ENCODE measurements around the gene CPSF4. TPM values are rescaled to one million over a fixed set of nuclear protein-coding genes. Genes with fewer than 3 reads are reported as not detected.
A peak's percentile ranks its signal among the peaks of the same experiment; 100 is the strongest.

Gene CPSF4
- total RNA-seq, 1 experiment from 2014 or later, result 48.7 TPM

GRCh38 chr7:99457650-99458493 lies 19.1 kb downstream of the CPSF4 start:
- H3K79me2 ChIP-seq (ENCODE audit: low read length), result peaks cover 45% of the 10 kb centered on the region
- DNase-seq, result no peak
- H3K4me1 ChIP-seq (ENCODE audit: low read length), result no peaks in the 10 kb centered on the region
- peaks cover 37% of the 10 kb centered on the region for H3K36me3 ChIP-seq (ENCODE audit: insufficient read depth, low read length)
- H3K9ac ChIP-seq (ENCODE audit: low read length), result no peak overlapping the region
- no peak overlapping the region for H3K4me3 ChIP-seq (ENCODE audit: low read length)
- H3K9me3 ChIP-seq (ENCODE audit: low read length), result no peaks in the 10 kb centered on the region
- no peaks in the 10 kb centered on the region for H3K27me3 ChIP-seq (ENCODE audit: low read length)
- H4K20me1 ChIP-seq (ENCODE audit: insufficient read depth, low read depth, low read length), result peaks cover 32% of the 10 kb centered on the region; the same call in 1 of the 2 replicates
- H3K9me2 ChIP-seq (replicated peaks; ENCODE audit: insufficient read depth, low read length), result no peaks in the 10 kb centered on the region
- H3K27ac ChIP-seq (ENCODE audit: low read length), result no peak overlapping the region
- no peak overlapping the region for H3K4me2 ChIP-seq (ENCODE audit: low read depth, low read length, poor library complexity, severe bottlenecking)
- no peak overlapping the region for H2AFZ ChIP-seq (ENCODE audit: low read length)

- H3K27ac ChIP-seq (ENCODE audit: low read length), result no peak overlapping the region
- H2AFZ ChIP-seq (ENCODE audit: low read length), result no peak overlapping the region
- H3K9me3 ChIP-seq (ENCODE audit: low read length), result no peaks in the 10 kb centered on the region
- DNase-seq, result peak; percentile 85
- peaks cover 56% of the 10 kb centered on the region for H3K79me2 ChIP-seq (ENCODE audit: low read length)
- peaks cover 32% of the 10 kb centered on the region; the same call in 1 of the 2 replicates for H4K20me1 ChIP-seq (ENCODE audit: insufficient read depth, low read depth, low read length)
- H3K4me1 ChIP-seq (ENCODE audit: low read length), result peaks cover 3% of the 10 kb centered on the region
- no peaks in the 10 kb centered on the region for H3K27me3 ChIP-seq (ENCODE audit: low read length)
- H3K4me2 ChIP-seq (ENCODE audit: low read depth, low read length, poor library complexity, severe bottlenecking), result no peak overlapping the region
- H3K4me3 ChIP-seq (ENCODE audit: low read length), result no peak overlapping the region
- no peak overlapping the region for H3K9ac ChIP-seq (ENCODE audit: low read length)
- peaks cover 47% of the 10 kb centered on the region for H3K36me3 ChIP-seq (ENCODE audit: insufficient read depth, low read length)
- no peaks in the 10 kb centered on the region for H3K9me2 ChIP-seq (replicated peaks; ENCODE audit: insufficient read depth, low read length)
Observed at GRCh38 chr7:99459087-99459486, 20.3 kb downstream of the CPSF4 start.

- Histone ChIP-seq H3K36me3 (ENCODE audit: insufficient read depth, low read length) (peaks cover 54% of the 10 kb centered on the region), H3K27me3 (ENCODE audit: low read length) (no peaks in the 10 kb centered on the region), H3K4me1 (ENCODE audit: low read length) (peaks cover 13% of the 10 kb centered on the region), H3K9me2 (replicated peaks; ENCODE audit: insufficient read depth, low read length) (no peaks in the 10 kb centered on the region), H2AFZ (ENCODE audit: low read length) (no peak overlapping the region), H3K4me2 (ENCODE audit: low read depth, low read length, poor library complexity, severe bottlenecking) (no peak overlapping the region), H3K4me3 (ENCODE audit: low read length) (no peak overlapping the region), H4K20me1 (ENCODE audit: insufficient read depth, low read depth, low read length) (peaks cover 32% of the 10 kb centered on the region; the same call in 1 of the 2 replicates), H3K9ac (ENCODE audit: low read length) (no peak overlapping the region), H3K9me3 (ENCODE audit: low read length) (no peaks in the 10 kb centered on the region), H3K27ac (ENCODE audit: low read length) (no peak overlapping the region), H3K79me2 (ENCODE audit: low read length) (peaks cover 72% of the 10 kb centered on the region)
- DNase-seq, result no peak
Observed at GRCh38 chr7:99460651-99461050, 21.9 kb downstream of the CPSF4 start.

- no peak overlapping the region for H3K4me3 ChIP-seq (ENCODE audit: low read length)
- H4K20me1 ChIP-seq (ENCODE audit: insufficient read depth, low read depth, low read length), result peaks cover 32% of the 10 kb centered on the region; the same call in 1 of the 2 replicates
- H3K79me2 ChIP-seq (ENCODE audit: low read length), result peaks cover 78% of the 10 kb centered on the region
- peak; percentile 50 for DNase-seq
- H3K27me3 ChIP-seq (ENCODE audit: low read length), result no peaks in the 10 kb centered on the region
- no peaks in the 10 kb centered on the region for H3K9me3 ChIP-seq (ENCODE audit: low read length)
- no peak overlapping the region for H3K27ac ChIP-seq (ENCODE audit: low read length)
- H3K4me2 ChIP-seq (ENCODE audit: low read depth, low read length, poor library complexity, severe bottlenecking), result no peak overlapping the region
- no peaks in the 10 kb centered on the region for H3K9me2 ChIP-seq (replicated peaks; ENCODE audit: insufficient read depth, low read length)
- peaks cover 15% of the 10 kb centered on the region for H3K4me1 ChIP-seq (ENCODE audit: low read length)
- peaks cover 49% of the 10 kb centered on the region for H3K36me3 ChIP-seq (ENCODE audit: insufficient read depth, low read length)
- no peak overlapping the region for H2AFZ ChIP-seq (ENCODE audit: low read length)
- H3K9ac ChIP-seq (ENCODE audit: low read length), result no peak overlapping the region
Observed at GRCh38 chr7:99461221-99461620, 22.5 kb downstream of the CPSF4 start.

- Histone ChIP-seq H3K27me3 (ENCODE audit: low read length) (no peaks in the 10 kb centered on the region), H3K36me3 (ENCODE audit: insufficient read depth, low read length) (peaks cover 23% of the 10 kb centered on the region), H3K4me1 (ENCODE audit: low read length) (peaks cover 18% of the 10 kb centered on the region), H3K9ac (ENCODE audit: low read length) (peak overlapping the region; percentile 97), H3K9me2 (replicated peaks; ENCODE audit: insufficient read depth, low read length) (no peaks in the 10 kb centered on the region), H3K4me2 (ENCODE audit: low read depth, low read length, poor library complexity, severe bottlenecking) (peak overlapping the region; percentile 100), H3K9me3 (ENCODE audit: low read length) (no peaks in the 10 kb centered on the region), H3K79me2 (ENCODE audit: low read length) (peaks cover 56% of the 10 kb centered on the region), H4K20me1 (ENCODE audit: insufficient read depth, low read depth, low read length) (peaks cover 10% of the 10 kb centered on the region; the same call in 1 of the 2 replicates), H3K27ac (ENCODE audit: low read length) (peak overlapping the region; percentile 72), H2AFZ (ENCODE audit: low read length) (no peak overlapping the region), H3K4me3 (ENCODE audit: low read length) (peak overlapping the region; percentile 97)
- DNase-seq, result no peak
Observed at GRCh38 chr7:99465421-99465768, 26.7 kb downstream of the CPSF4 start.

GRCh38 chr7:99468336-99468918 lies 29.7 kb downstream of the CPSF4 start:
- Histone ChIP-seq H3K9me2 (replicated peaks; ENCODE audit: insufficient read depth, low read length) (no peaks in the 10 kb centered on the region), H3K27me3 (ENCODE audit: low read length) (no peaks in the 10 kb centered on the region), H3K4me3 (ENCODE audit: low read length) (no peak overlapping the region), H3K4me2 (ENCODE audit: low read depth, low read length, poor library complexity, severe bottlenecking) (no peak overlapping the region), H3K9me3 (ENCODE audit: low read length) (no peaks in the 10 kb centered on the region), H3K9ac (ENCODE audit: low read length) (no peak overlapping the region), H3K27ac (ENCODE audit: low read length) (no peak overlapping the region), H3K36me3 (ENCODE audit: insufficient read depth, low read length) (peaks cover 12% of the 10 kb centered on the region), H3K79me2 (ENCODE audit: low read length) (peaks cover 35% of the 10 kb centered on the region), H2AFZ (ENCODE audit: low read length) (no peak overlapping the region), H3K4me1 (ENCODE audit: low read length) (peaks cover 26% of the 10 kb centered on the region), H4K20me1 (ENCODE audit: insufficient read depth, low read depth, low read length) (no peaks in the 10 kb centered on the region; the same call in 1 of the 2 replicates)
- DNase-seq, result no peak

GRCh38 chr7:99469381-99470065 lies 30.8 kb downstream of the CPSF4 start:
- no peak overlapping the region for H2AFZ ChIP-seq (ENCODE audit: low read length)
- peaks cover 5% of the 10 kb centered on the region; the same call in 1 of the 2 replicates for H3K36me3 ChIP-seq (ENCODE audit: insufficient read depth, low read length)
- H3K27ac ChIP-seq (ENCODE audit: low read length), result no peak overlapping the region
- peaks cover 36% of the 10 kb centered on the region for H3K79me2 ChIP-seq (ENCODE audit: low read length)
- DNase-seq, result no peak
- H3K4me2 ChIP-seq (ENCODE audit: low read depth, low read length, poor library complexity, severe bottlenecking), result no peak overlapping the region
- H4K20me1 ChIP-seq (ENCODE audit: insufficient read depth, low read depth, low read length), result no peaks in the 10 kb centered on the region; the same call in 1 of the 2 replicates
- no peak overlapping the region for H3K9ac ChIP-seq (ENCODE audit: low read length)
- H3K4me1 ChIP-seq (ENCODE audit: low read length), result peaks cover 30% of the 10 kb centered on the region
- H3K4me3 ChIP-seq (ENCODE audit: low read length), result no peak overlapping the region
- H3K9me3 ChIP-seq (ENCODE audit: low read length), result no peaks in the 10 kb centered on the region
- H3K27me3 ChIP-seq (ENCODE audit: low read length), result no peaks in the 10 kb centered on the region
- H3K9me2 ChIP-seq (replicated peaks; ENCODE audit: insufficient read depth, low read length), result no peaks in the 10 kb centered on the region
